ENCODE measurements around the gene MARF1.

GRCh38 chr16:15643048-15643945 lies at the start of gene MARF1:
- TF ChIP-seq CTCF (IDR thresholded peaks at IDR 0.05) (peak in 4 of 6 experiments; percentile 28 to 39 (median 34)), POLR2AphosphoS5 (IDR thresholded peaks at IDR 0.05) (peak; percentile 94 to 96), EP300 (IDR thresholded peaks at IDR 0.05) (peak in 1 of 4 donors; percentile 76), POLR2A (IDR thresholded peaks at IDR 0.05) (peak; percentile 94 to 99 (median 97))

Data from upper lobe of left lung (tissue), 4 donors.